ENCODE results near the gene FOXE3. TPM values are rescaled to one million over a fixed set of nuclear protein-coding genes. Genes with fewer than 3 reads are reported as not detected.

The FOXE3 gene
- total RNA-seq, 2 experiments from 2014 or later, result not detected

GRCh38 chr1:47389731-47390130 lies 26.4 kb upstream of the FOXE3 start:
- H3K36me3 Mint-ChIP-seq (ENCODE audit: low read depth), result peaks cover 1% of the 10 kb centered on the region
- CTCF ChIA-PET, result interaction anchor here (0.6 to 3.2 kb wide), 13 partner anchors 11 to 364 kb away, joined by 3 to 16 read pairs (median 4); no protein-coding TSS in a partner anchor
- no peaks in the 10 kb centered on the region for H3K9me3 Mint-ChIP-seq
- no peak overlapping the region for H3K4me3 Mint-ChIP-seq
- no peak for DNase-seq
- peaks cover 10% of the 10 kb centered on the region for H3K27me3 Mint-ChIP-seq (ENCODE audit: low read depth)
- no peaks in the 10 kb centered on the region for H3K4me1 Mint-ChIP-seq (ENCODE audit: low read depth)
- no peak overlapping the region for H3K27ac Mint-ChIP-seq
- intact Hi-C loops (cut with micrococcal nuclease), result loop anchor here (1.0 to 5.0 kb wide), 3 partner anchors 35 to 337 kb away; partner anchors contain the start of gene FOXD2

- Mint-ChIP-seq H3K27ac (no peak overlapping the region), H3K4me1 (ENCODE audit: low read depth) (no peaks in the 10 kb centered on the region), H3K36me3 (ENCODE audit: low read depth) (peaks cover 1% of the 10 kb centered on the region), H3K9me3 (no peaks in the 10 kb centered on the region), H3K4me3 (no peak overlapping the region), H3K27me3 (ENCODE audit: low read depth) (peaks cover 13% of the 10 kb centered on the region)
- intact Hi-C loops (cut with micrococcal nuclease), result no loop called here
- DNase-seq, result no peak
- CTCF ChIA-PET, result interaction anchor here (0.7 to 3.2 kb wide), 3 partner anchors 10 to 365 kb away, joined by 3 to 16 read pairs (median 3); no protein-coding TSS in a partner anchor
Measured at GRCh38 chr1:47390843-47391242, 25.2 kb upstream of the FOXE3 start.

GRCh38 chr1:47393141-47393540 lies 22.9 kb upstream of the FOXE3 start:
- Mint-ChIP-seq H3K36me3 (ENCODE audit: low read depth) (no peaks in the 10 kb centered on the region), H3K4me3 (no peak overlapping the region), H3K4me1 (ENCODE audit: low read depth) (no peaks in the 10 kb centered on the region), H3K27me3 (ENCODE audit: low read depth) (peaks cover 17% of the 10 kb centered on the region), H3K27ac (no peak overlapping the region), H3K9me3 (no peaks in the 10 kb centered on the region)
- CTCF ChIA-PET, result interaction anchor here (0.7 kb wide), 1 partner anchor 173 kb away, joined by 4 read pairs; no protein-coding TSS in a partner anchor
- intact Hi-C loops (cut with micrococcal nuclease), result no loop called here
- DNase-seq, result no peak

GRCh38 chr1:47395433-47395832 lies 20.7 kb upstream of the FOXE3 start:
- H3K9me3 Mint-ChIP-seq, result no peaks in the 10 kb centered on the region
- no peak overlapping the region for H3K27ac Mint-ChIP-seq
- no peaks in the 10 kb centered on the region for H3K4me1 Mint-ChIP-seq (ENCODE audit: low read depth)
- H3K36me3 Mint-ChIP-seq (ENCODE audit: low read depth), result no peaks in the 10 kb centered on the region
- no peak overlapping the region for H3K4me3 Mint-ChIP-seq
- H3K27me3 Mint-ChIP-seq (ENCODE audit: low read depth), result peaks cover 13% of the 10 kb centered on the region
- intact Hi-C loops (cut with micrococcal nuclease), result no loop called here
- no peak for DNase-seq
- CTCF ChIA-PET, result interaction anchor here (0.8 kb wide), 1 partner anchor 203 kb away, joined by 3 read pairs; no protein-coding TSS in a partner anchor

- H3K9me3 Mint-ChIP-seq, result no peaks in the 10 kb centered on the region
- CTCF ChIA-PET, result interaction anchor here (0.5 to 1.3 kb wide), 5 partner anchors 8 to 218 kb away, joined by 3 read pairs; partner anchors contain the start of gene FOXD2
- intact Hi-C loops (cut with micrococcal nuclease), result no loop called here
Measured at GRCh38 chr1:47396671-47397196, 19.4 kb upstream of the FOXE3 start.

GRCh38 chr1:47399138-47399845 lies 16.8 kb upstream of the FOXE3 start:
- Mint-ChIP-seq H3K9me3 (no peaks in the 10 kb centered on the region), H3K27ac (no peak overlapping the region), H3K36me3 (ENCODE audit: low read depth) (no peaks in the 10 kb centered on the region), H3K4me1 (ENCODE audit: low read depth) (no peaks in the 10 kb centered on the region), H3K4me3 (no peak overlapping the region), H3K27me3 (ENCODE audit: low read depth) (peaks cover 11% of the 10 kb centered on the region)
- CTCF ChIA-PET, result no interaction called here
- DNase-seq, result no peak
- intact Hi-C loops (cut with micrococcal nuclease), result no loop called here

More at GRCh38 chr1:47396671-47397196, 19.4 kb upstream of the FOXE3 start:
- Mint-ChIP-seq H3K36me3 (ENCODE audit: low read depth) (no peaks in the 10 kb centered on the region), H3K27me3 (ENCODE audit: low read depth) (peaks cover 16% of the 10 kb centered on the region), H3K27ac (no peak overlapping the region), H3K4me3 (no peak overlapping the region), H3K4me1 (ENCODE audit: low read depth) (no peaks in the 10 kb centered on the region)
- DNase-seq, result no peak

GRCh38 chr1:47399846-47400155 lies 16.3 kb upstream of the FOXE3 start:
- CTCF ChIA-PET, result interaction anchor here (0.5 to 1.2 kb wide), 2 partner anchors 11 to 24 kb away, joined by 3 to 4 read pairs; no protein-coding TSS in a partner anchor
- Mint-ChIP-seq H3K27ac (no peak overlapping the region), H3K4me3 (no peak overlapping the region), H3K4me1 (ENCODE audit: low read depth) (no peaks in the 10 kb centered on the region), H3K27me3 (ENCODE audit: low read depth) (peaks cover 11% of the 10 kb centered on the region), H3K36me3 (ENCODE audit: low read depth) (no peaks in the 10 kb centered on the region), H3K9me3 (no peaks in the 10 kb centered on the region)
- DNase-seq, result no peak
- intact Hi-C loops (cut with micrococcal nuclease), result no loop called here

- intact Hi-C loops (cut with micrococcal nuclease), result no loop called here
- H3K27me3 Mint-ChIP-seq (ENCODE audit: low read depth), result peaks cover 9% of the 10 kb centered on the region
- no peaks in the 10 kb centered on the region for H3K9me3 Mint-ChIP-seq
- H3K4me1 Mint-ChIP-seq (ENCODE audit: low read depth), result no peaks in the 10 kb centered on the region
- no peak overlapping the region for H3K4me3 Mint-ChIP-seq
- no peaks in the 10 kb centered on the region for H3K36me3 Mint-ChIP-seq (ENCODE audit: low read depth)
- CTCF ChIA-PET, result interaction anchor here (0.6 to 1.4 kb wide), 3 partner anchors 12 to 83 kb away, joined by 3 to 6 read pairs (median 3); no protein-coding TSS in a partner anchor
- no peak for DNase-seq
- H3K27ac Mint-ChIP-seq, result no peak overlapping the region
Measured at GRCh38 chr1:47401761-47402160, 14.3 kb upstream of the FOXE3 start.

- intact Hi-C loops (cut with micrococcal nuclease), result no loop called here
- CTCF ChIA-PET, result interaction anchor here (1.0 to 1.4 kb wide), 2 partner anchors 13 to 34 kb away, joined by 3 to 6 read pairs; no protein-coding TSS in a partner anchor
Measured at GRCh38 chr1:47402591-47402990, 13.5 kb upstream of the FOXE3 start.

GRCh38 chr1:47403321-47403910 lies 12.7 kb upstream of the FOXE3 start:
- Mint-ChIP-seq H3K27me3 (ENCODE audit: low read depth) (peaks cover 5% of the 10 kb centered on the region), H3K36me3 (ENCODE audit: low read depth) (no peaks in the 10 kb centered on the region), H3K4me1 (ENCODE audit: low read depth) (no peaks in the 10 kb centered on the region), H3K9me3 (no peaks in the 10 kb centered on the region), H3K27ac (no peak overlapping the region), H3K4me3 (no peak overlapping the region)
- no peak for DNase-seq
- CTCF ChIA-PET, result interaction anchor here (0.6 kb wide), 1 partner anchor 339 kb away, joined by 3 read pairs; no protein-coding TSS in a partner anchor
- intact Hi-C loops (cut with micrococcal nuclease), result no loop called here

More at GRCh38 chr1:47402591-47402990, 13.5 kb upstream of the FOXE3 start:
- Mint-ChIP-seq H3K9me3 (no peaks in the 10 kb centered on the region), H3K4me1 (ENCODE audit: low read depth) (no peaks in the 10 kb centered on the region), H3K4me3 (no peak overlapping the region), H3K27ac (no peak overlapping the region), H3K27me3 (ENCODE audit: low read depth) (peaks cover 5% of the 10 kb centered on the region), H3K36me3 (ENCODE audit: low read depth) (no peaks in the 10 kb centered on the region)
- no peak for DNase-seq

- Mint-ChIP-seq H3K27me3 (ENCODE audit: low read depth) (peaks cover 7% of the 10 kb centered on the region), H3K4me1 (ENCODE audit: low read depth) (no peaks in the 10 kb centered on the region), H3K9me3 (no peaks in the 10 kb centered on the region), H3K27ac (no peak overlapping the region), H3K4me3 (no peak overlapping the region), H3K36me3 (ENCODE audit: low read depth) (no peaks in the 10 kb centered on the region)
- intact Hi-C loops (cut with micrococcal nuclease), result no loop called here
- CTCF ChIA-PET, result no interaction called here
- no peak for DNase-seq
Measured at GRCh38 chr1:47405697-47406096, 10.4 kb upstream of the FOXE3 start.

- CTCF ChIA-PET, result no interaction called here
- intact Hi-C loops (cut with micrococcal nuclease), result no loop called here
Measured at GRCh38 chr1:47406966-47407365, 9.1 kb upstream of the FOXE3 start.

More at GRCh38 chr1:47406966-47407365, 9.1 kb upstream of the FOXE3 start:
- Mint-ChIP-seq H3K27ac (no peak overlapping the region), H3K9me3 (no peaks in the 10 kb centered on the region), H3K27me3 (ENCODE audit: low read depth) (peaks cover 5% of the 10 kb centered on the region), H3K4me3 (no peak overlapping the region), H3K36me3 (ENCODE audit: low read depth) (no peaks in the 10 kb centered on the region), H3K4me1 (ENCODE audit: low read depth) (no peaks in the 10 kb centered on the region)
- no peak for DNase-seq
